Right lobe of liver (tissue), 6 donors: Measurements from ENCODE around the gene MXI1. TPM values are rescaled to one million over a fixed set of nuclear protein-coding genes. Genes with fewer than 3 reads are reported as not detected.

Experiments
- ATAC-seq, 4 donors: fragments of 200-7000 bp; cut with Tn5 transposase; one replicate each; pipeline ENCODE4 v1.9.1; 2020; ENCODE audit warnings: mild to moderate bottlenecking in 4 of 4, moderate library complexity in 4 of 4
- DNase-seq, 3 donors: peaks; one replicate each; pipeline ENCODE4 v3.0.0-alpha.2; 2020
- H3K27ac ChIP-seq, 3 donors: fragments of 200-600 bp; one replicate each; pipeline ENCODE4 v1.8.0; 2022
- H3K27me3 ChIP-seq, 2 donors: fragments of 200-600 bp; one replicate each; pipeline ENCODE4 v1.8.0; 2022
- H3K36me3 ChIP-seq, 4 donors: fragments of 200-600 bp; sonication (generic) in 1 of 4; one replicate each; pipeline versions ENCODE4 v1.5.1 to v1.8.0; 2017 to 2022; ENCODE audit warnings: control low read depth in 1 of 4
- H3K4me1 ChIP-seq, 4 donors: fragments of 200-600 bp; sonication (generic) in 1 of 4; one replicate each; pipeline versions ENCODE4 v1.5.1 to v1.8.0; 2017 to 2022; ENCODE audit warnings: control low read depth in 1 of 4
- H3K4me3 ChIP-seq, 3 donors: fragments of 200-600 bp; one replicate each; pipeline ENCODE4 v1.8.0; 2022
- H3K9me3 ChIP-seq, 4 donors: fragments of 200-600 bp; sonication (generic) in 1 of 4; one replicate each; pipeline versions ENCODE4 v1.5.1 to v1.8.0; 2017 to 2022; ENCODE audit warnings: control low read depth in 1 of 4
- POLR2A ChIP-seq: fragments of 450-650 bp; IDR thresholded peaks from one replicate; pipeline ENCODE4 v1.6.1; 2017; ENCODE audit warnings: antibody characterized with exemption, mild to moderate bottlenecking
- whole genome bisulfite sequencing: methylation state at CpG from one replicate; pipeline ENCODE4 v1.1.6; 2018; ENCODE audit warnings: low coverage, low lambda C conversion rate; ENCODE audit not compliant: insufficient coverage; ENCODE audit errors: missing lambda C conversion rate; 5-methylcytosine and 5-hydroxymethylcytosine counted together
- intact Hi-C, 2 donors: fragments of 100-400 bp; cut with DNase I; formaldehyde crosslinking; loops; one replicate each; pipeline versions ENCODE4 v1.11.2 to v1.14.1; 2022
- total RNA-seq, 6 experiments: library from RNA; depleted of rRNA in 2 of 6; stranded (reverse); fragments of >200 nt in 2 of 6; fragmentation: NEBNext Ultra II Directional in 3 of 6; extraction: Animal tissue kit (Norgen Biotek cat#: 25700) in 3 of 6; gene quantifications; one replicate each; pipeline versions ENCODE4 v1.1.0 to v1.2.4, GENCODE V29; 2016 to 2023
- TF ChIP-seq, protein P1 (sequence below), 4 donors: fragments of 200-600 bp in 3 of 4; fragments of 450-650 bp in 1 of 4; IDR thresholded peaks; one replicate each; pipeline versions ENCODE4 v1.5.1 to v1.8.0; 2016 to 2022; ENCODE audit warnings: antibody characterized with exemption in 4 of 4, mild to moderate bottlenecking in 2 of 4
- donor health status: DM: no; HTN: yes; CAD: no.
- donor health status: DM: no; HTN: no; CAD: no.
- donor health status: DM: no; HTN: no; CAD: no.
- donor health status: DM: no; HTN: yes; CAD: no.
- donor health status: DM: no; HTN: yes; CAD: no.

Gene MXI1
- total RNA-seq, 6 experiments from 2014 or later = 17.1 to 32.6 (median 26.5) TPM

DNA sequence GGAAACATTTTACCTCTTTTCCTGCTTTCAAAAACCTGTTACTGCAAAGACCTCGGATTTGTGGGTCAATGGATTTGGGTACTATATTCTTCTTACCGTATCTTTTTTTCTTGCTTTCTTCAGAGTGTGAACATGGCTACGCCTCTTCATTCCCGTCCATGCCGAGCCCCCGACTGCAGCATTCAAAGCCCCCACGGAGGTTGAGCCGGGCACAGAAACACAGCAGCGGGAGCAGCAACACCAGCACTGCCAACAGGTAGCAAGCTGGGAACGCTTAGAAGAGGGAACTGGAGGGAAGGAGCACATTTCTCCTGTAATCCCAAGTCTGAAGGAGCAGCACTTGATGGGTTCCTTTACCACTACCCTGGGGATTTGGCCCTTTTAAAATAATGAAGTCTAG, 20.7 kb downstream of the MXI1 start:
- no peak for TF ChIP-seq POLR2A
- TF ChIP-seq, protein P1, sequence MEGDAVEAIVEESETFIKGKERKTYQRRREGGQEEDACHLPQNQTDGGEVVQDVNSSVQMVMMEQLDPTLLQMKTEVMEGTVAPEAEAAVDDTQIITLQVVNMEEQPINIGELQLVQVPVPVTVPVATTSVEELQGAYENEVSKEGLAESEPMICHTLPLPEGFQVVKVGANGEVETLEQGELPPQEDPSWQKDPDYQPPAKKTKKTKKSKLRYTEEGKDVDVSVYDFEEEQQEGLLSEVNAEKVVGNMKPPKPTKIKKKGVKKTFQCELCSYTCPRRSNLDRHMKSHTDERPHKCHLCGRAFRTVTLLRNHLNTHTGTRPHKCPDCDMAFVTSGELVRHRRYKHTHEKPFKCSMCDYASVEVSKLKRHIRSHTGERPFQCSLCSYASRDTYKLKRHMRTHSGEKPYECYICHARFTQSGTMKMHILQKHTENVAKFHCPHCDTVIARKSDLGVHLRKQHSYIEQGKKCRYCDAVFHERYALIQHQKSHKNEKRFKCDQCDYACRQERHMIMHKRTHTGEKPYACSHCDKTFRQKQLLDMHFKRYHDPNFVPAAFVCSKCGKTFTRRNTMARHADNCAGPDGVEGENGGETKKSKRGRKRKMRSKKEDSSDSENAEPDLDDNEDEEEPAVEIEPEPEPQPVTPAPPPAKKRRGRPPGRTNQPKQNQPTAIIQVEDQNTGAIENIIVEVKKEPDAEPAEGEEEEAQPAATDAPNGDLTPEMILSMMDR (IDR thresholded peaks at IDR 0.05) = no peak
- H3K9me3 ChIP-seq = no peaks in the 10 kb centered on the region
- peaks cover 0 to 4% (median 0%) of the 10 kb centered on the region in 4 donors for H3K4me1 ChIP-seq
- H3K4me3 ChIP-seq = no peak overlapping the region
- H3K36me3 ChIP-seq = peaks cover 0 to 12% (median 0%) of the 10 kb centered on the region in 4 donors
- intact Hi-C loops = loop anchor here in 1 of 2 donors (10.0 kb wide), 1 partner anchor 47 kb away; no protein-coding TSS in a partner anchor
- no peaks in the 10 kb centered on the region for H3K27me3 ChIP-seq
- 73% methylated on average over 6 of the region's 10 CpGs for WGBS
- ATAC-seq (no peak), DNase-seq (no peak)
- no peak overlapping the region for H3K27ac ChIP-seq

DNA sequence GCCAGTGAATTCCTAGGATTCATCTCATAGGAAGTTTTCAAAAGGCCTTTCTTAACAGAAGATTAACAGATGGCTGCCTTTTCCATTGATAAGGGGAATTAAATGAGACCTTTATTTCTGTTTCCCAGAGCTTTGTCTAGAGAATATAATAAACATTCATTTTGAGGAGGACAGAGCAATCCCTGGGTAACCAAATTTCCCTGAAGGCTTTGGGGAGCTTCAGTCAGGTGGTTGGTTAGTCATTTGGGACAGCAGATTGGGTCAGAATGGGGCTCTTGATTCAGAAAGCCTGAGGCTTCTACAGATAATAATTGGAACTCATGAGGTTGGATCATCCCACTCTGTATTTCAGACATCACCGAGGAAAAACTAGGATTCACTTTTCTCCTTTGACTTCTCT, 21.8 kb downstream of the MXI1 start:
- Histone ChIP-seq H3K4me1 (peaks cover 0 to 4% (median 0%) of the 10 kb centered on the region in 4 donors), H3K27ac (no peak overlapping the region), H3K9me3 (no peaks in the 10 kb centered on the region), H3K27me3 (no peaks in the 10 kb centered on the region), H3K4me3 (no peak overlapping the region), H3K36me3 (peaks cover 0 to 12% (median 0%) of the 10 kb centered on the region in 4 donors)
- TF ChIP-seq POLR2A = no peak
- TF ChIP-seq, protein P1 (IDR thresholded peaks at IDR 0.05) = no peak
- DNase-seq (no peak), ATAC-seq (no peak)
- 71% methylated on average over 1 of the region's 1 CpG for WGBS
- intact Hi-C loops = loop anchor here in 1 of 2 donors (10.0 kb wide), 1 partner anchor 46 kb away; no protein-coding TSS in a partner anchor

DNA sequence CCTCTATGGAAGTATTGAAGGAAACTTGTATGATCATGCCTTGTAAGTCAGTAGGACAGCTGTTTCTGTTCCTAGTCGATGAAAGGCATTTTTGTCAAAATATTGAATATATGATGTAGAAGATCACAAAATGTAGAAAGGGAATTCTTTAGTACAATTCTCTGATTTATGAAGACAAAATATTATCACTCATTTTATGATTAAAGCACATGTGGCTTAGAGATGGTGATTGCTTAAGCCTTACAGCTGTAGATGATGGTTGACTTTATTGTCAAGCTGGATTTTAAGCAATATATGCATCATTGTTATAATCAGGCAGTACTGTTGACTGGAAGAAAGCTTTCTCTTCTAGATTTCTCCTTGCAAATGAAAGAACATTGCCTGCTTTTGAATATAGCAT, 26.4 kb downstream of the MXI1 start:
- no peak overlapping the region for H3K27ac ChIP-seq
- DNase-seq = no peak

DNA sequence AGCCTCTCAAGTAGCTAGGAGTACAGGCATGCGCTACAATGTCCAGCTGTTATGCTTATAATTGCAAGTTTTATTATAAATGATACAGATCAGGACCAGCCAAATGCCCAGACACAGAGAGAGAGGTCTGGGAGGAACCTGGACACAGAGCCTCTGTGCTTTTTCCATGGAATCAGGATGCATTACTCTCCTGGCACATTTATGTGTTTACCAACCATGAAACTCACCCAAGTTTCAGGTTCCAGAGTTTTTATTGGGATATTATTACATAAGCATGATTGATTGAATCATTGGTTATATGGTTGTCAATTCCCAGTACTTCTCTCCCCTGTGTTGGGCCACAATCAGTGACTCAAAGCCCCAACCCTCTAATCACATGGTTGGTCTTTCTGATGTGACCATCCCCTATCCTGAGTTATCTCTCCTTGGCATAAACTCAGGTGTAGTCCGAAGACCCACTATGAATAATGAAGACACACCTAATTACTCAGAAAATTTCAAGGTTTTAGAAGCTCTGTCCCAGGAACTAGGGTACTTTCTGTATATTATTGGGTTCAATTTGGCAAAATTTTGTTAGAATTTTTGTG, 30.6 kb downstream of the MXI1 start:
- no peak for DNase-seq
- TF ChIP-seq POLR2A = no peak
- TF ChIP-seq, protein P1 (IDR thresholded peaks at IDR 0.05) = no peak

More for the DNA sequence above, 26.4 kb downstream of the MXI1 start:
- no peak for ATAC-seq
- no peaks in the 10 kb centered on the region for H3K27me3 ChIP-seq
- peaks cover 0 to 12% (median 0%) of the 10 kb centered on the region in 4 donors for H3K36me3 ChIP-seq
- intact Hi-C loops = no loop called here
- H3K9me3 ChIP-seq = no peaks in the 10 kb centered on the region
- WGBS = 92% methylated on average over 1 of the region's 1 CpG
- no peak overlapping the region for H3K4me3 ChIP-seq
- H3K4me1 ChIP-seq = no peaks in the 10 kb centered on the region
- no peak for TF ChIP-seq POLR2A
- TF ChIP-seq, protein P1 (IDR thresholded peaks at IDR 0.05) = no peak

More for the DNA sequence above, 30.6 kb downstream of the MXI1 start:
- 83% methylated on average over 2 of the region's 2 CpGs for WGBS
- intact Hi-C loops = no loop called here
- Histone ChIP-seq H3K27ac (no peak overlapping the region), H3K4me3 (no peak overlapping the region), H3K27me3 (no peaks in the 10 kb centered on the region), H3K4me1 (peaks cover 0 to 26% (median 0%) of the 10 kb centered on the region in 4 donors), H3K9me3 (no peaks in the 10 kb centered on the region), H3K36me3 (no peaks in the 10 kb centered on the region)
- peak in 2 of 4 donors; percentile 47 to 51 for ATAC-seq
